Hematopoietic multipotent progenitor cell treated with erythropoietin and hydrocortisone succinate and interleukin-3 and kit ligand, for 6 days (in vitro differentiated cells): Measurements from ENCODE around the gene IGF1R.

Experiments used
- DNase-seq: peaks from one replicate; pipeline ENCODE4 v3.0.0-alpha.2; 2015

Gene IGF1R

DNA sequence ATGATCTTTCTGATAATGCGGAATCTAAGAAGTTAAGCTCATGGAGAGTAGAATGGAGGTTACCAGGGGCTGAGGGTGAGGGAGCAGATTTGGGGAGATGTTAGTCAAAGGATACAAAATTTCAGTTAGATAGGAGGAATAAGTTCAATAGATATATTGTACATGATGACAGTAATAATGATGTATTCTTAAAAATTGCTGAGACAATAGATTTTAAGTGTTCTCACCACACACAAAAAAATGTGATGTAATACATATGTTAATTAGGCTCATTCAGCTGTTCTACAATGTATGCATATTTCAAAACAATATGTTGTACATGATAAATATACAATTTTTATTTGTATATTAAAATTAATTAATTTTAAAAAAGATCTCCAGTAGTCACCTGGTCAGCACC lies 277.9 kb downstream of the IGF1R start:
- no peak for DNase-seq

DNA sequence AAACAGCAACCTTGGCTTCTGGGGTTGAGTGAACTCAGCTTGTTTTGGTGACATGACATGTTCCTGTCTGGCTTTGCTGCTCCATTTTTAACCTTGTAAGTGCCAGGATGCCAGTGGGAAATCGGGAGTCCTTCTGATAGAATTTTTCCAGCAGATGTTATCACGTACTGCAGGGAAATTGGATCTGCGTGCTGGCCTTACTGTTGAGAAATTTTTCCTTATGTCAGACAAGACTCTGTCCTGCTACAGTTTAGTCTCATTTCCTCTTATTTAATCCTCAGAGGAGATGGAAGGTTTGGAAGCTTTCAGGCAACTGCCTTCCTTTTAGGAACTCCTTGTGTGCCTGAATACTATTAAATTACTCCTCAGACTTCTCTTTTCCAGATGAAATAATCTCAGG lies 278.7 kb downstream of the IGF1R start:
- no peak for DNase-seq

DNA sequence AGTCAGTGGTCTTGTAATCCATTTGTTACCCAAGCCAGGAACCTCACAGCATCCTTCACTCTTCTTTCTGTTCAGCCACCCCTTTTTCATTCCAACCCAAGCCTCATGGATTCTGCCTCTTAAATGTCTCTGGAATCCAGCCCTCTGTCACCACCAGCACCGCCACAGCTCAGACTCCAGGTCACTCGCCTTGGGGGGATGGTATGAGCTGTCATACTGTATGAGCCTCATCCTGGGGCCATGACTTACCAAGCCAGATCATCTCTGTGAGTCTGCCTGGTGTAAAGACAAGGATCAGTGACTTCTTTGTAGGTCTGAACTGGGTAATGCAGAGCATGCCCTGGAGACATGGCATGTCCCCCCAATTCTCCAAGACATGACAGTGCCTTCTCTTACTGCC lies 279.7 kb downstream of the IGF1R start:
- DNase-seq, result no peak

- no peak for DNase-seq
These were observed 282.2 kb downstream of the IGF1R start for GRCh38 chr15:98930576-98930975.

GRCh38 chr15:98931004-98931403 lies 282.7 kb downstream of the IGF1R start:
- DNase-seq, result no peak

- DNase-seq, result no peak
These were observed 285.1 kb downstream of the IGF1R start for GRCh38 chr15:98933406-98933805.

- no peak for DNase-seq
These were observed 287.4 kb downstream of the IGF1R start for GRCh38 chr15:98935736-98936135.

GRCh38 chr15:98937413-98938104 lies 289.2 kb downstream of the IGF1R start:
- no peak for DNase-seq

DNA sequence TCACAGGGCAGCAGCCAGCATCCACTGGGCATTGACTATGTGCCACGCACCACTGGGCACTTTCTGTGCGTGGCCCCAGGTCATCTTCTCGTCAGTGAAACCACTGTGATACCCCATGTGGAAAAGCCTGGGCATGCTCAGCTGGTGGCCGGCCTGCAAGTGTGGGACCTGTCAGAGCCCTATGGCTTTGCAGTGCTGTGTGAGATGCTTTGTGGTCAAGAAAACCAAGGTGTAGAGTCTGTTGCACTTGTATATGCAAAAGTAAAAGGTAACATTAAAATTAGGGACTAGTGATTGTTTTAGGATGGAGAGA lies 289.7 kb downstream of the IGF1R start:
- no peak for DNase-seq

DNA sequence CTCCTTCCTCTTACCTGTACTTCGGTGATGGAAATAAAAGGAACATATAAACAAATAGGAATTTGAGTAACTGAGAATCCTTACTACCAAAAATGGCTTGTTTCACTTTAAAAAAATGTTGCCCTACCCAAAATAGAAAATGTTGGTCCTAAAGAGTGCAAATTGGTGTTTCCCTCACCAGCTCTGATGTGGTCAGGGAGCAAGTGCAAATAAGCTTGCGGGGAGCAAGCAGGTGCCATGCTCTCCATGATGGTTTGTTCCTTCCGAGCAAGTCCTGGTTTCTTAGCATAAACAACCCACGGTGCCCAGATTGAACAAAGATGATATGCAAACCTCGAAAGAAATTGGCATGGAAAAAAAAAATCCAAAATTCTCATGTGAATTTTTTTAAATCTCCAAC lies 290.5 kb downstream of the IGF1R start:
- DNase-seq, result no peak

DNA sequence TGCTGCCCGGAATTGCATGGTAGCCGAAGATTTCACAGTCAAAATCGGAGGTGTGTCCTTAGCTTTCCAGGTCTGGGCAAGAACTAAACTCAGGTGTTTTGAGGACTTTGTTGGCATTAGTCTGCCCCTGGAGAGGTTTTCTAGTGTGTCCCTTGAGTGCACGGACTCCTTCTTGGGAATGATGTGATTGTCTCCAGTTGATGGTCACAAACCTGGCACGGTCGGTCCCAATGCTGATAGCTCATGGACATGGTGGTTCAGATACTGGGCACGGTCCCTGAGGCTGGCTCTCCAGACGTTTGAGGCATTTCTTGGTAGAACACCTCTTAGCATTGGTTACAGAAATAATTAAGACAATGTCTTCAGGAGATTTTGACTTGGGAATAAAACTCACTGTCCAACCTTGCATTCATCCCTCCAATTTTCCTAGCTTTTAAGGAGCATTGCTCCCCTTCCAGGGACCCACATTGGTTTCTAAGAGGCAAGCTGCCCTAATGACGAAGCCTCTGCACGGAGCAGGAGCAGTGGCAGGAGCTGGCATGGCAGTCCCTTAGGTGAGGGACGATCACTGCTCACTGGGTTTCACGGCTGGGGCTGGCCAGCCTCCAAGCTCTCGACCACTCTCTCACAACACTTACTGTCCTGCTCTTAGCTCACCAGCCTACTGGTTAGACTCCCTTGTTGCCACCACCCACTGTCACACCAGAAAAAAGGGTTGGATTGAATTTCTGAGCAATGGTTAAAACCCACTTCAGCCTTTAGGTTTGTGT lies 291.2 kb downstream of the IGF1R start:
- DNase-seq, result no peak

DNA sequence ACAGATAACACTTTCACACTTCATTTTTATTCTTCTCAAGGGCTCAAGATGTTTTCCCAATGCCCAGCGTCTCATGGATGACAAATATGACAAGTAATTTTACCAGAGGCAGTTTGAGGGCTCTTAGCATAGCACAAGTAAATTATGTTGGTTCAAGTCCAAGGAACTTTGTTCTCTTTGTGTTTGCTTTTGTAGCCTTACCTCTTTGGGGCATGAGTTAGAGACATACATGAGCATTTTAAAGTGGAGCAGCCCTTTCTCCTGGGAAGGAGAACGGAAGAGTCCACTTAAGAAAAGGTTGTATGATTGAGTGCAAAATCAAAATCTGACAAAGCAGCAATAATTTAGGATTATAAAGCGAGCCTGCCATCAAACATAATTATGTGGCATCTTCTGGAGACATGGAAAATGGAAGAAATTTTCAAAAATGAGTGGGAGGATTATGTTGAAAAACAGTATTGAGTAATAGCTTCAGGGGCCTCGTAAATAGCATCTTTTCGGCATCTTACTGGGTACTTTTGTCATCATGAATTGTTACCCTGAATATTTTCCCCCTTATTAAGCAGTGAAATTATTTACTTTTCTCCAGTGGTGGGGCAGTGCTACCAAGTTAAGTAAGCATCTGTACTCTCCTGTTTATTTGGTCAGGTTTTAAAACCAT lies 293.4 kb downstream of the IGF1R start:
- DNase-seq, result no peak

- no peak for DNase-seq
These were observed 294.1 kb downstream of the IGF1R start for GRCh38 chr15:98942431-98942830.

DNA sequence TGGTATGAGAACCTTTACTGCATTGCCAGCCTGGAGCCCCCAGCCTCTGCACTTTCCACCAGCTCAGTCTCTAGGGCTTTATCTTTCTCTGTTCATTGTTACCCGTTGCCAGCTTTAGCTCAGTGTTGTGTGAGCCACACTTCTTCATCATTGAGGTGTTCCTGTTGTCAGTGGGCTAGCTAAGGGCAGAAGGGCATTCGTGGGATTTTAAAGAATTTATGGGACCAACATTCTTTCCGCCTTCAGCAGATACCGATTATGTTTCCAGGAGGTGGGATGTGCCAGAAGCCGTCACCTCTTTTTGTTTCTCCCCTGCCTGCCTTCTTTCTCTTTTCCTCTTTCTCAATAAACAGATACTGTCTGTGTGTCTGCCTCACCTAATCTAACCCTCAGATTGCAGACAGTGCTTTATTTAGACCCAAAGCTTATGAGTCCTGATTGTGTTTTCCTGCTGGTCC lies 294.7 kb downstream of the IGF1R start:
- no peak for DNase-seq

- DNase-seq, result no peak
These were observed 295.3 kb downstream of the IGF1R start for GRCh38 chr15:98943601-98944151.

- DNase-seq, result no peak
These were observed 298.2 kb downstream of the IGF1R start for GRCh38 chr15:98946301-98947255.

GRCh38 chr15:98948456-98948855 lies 300.1 kb downstream of the IGF1R start:
- no peak for DNase-seq

- DNase-seq, result no peak
These were observed 300.6 kb downstream of the IGF1R start for GRCh38 chr15:98948941-98949340.

GRCh38 chr15:98949624-98950023 lies 301.3 kb downstream of the IGF1R start:
- no peak for DNase-seq

DNA sequence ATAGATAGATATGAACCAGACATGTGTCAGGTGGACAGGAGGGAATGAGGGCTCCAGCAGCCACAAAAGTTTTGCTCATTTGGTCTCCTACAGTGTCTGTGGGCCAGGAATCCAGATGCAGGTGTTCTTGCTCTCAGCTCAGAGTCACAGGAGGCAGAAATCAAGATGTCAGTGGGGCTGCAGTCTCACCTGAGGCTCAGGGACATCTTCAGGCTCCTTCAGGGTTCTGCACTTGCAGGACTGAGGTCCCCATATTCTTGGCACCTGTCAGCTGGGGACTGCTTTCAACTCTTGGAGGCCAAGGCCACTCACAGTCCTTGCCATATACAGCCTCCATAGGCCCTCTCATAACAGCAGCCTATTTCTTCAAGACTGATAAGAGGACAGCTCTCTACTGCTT lies 301.9 kb downstream of the IGF1R start:
- no peak for DNase-seq

DNA sequence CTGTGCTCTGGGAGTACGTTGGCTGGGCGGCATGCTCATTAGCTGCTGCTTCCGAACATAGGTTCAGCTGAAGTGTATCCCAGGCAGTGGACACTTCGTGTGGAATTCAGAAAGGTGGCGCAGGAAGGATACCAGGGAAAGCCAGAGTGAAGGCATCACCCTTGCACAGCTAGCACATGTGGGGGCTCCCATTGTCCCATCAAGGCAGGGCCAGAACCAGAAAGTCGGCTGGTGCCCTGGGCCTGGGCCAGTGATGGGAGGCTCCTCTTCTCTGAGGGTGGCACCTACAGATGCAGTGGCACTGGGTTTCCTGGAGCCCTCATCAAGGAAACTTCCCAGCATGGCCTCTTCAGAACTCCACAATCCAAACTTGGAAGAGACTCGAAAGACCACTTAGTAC lies 302.7 kb downstream of the IGF1R start:
- no peak for DNase-seq

GRCh38 chr15:98951493-98952320 lies 303.4 kb downstream of the IGF1R start:
- DNase-seq, result no peak
